NCI-H146 treated with DMSO at 0.1 percent for 48 hours (cell line): ENCODE data around the gene CWF19L2.

Experiments
- DNase-seq: peaks from one replicate; lab custom pipeline; 2025; ENCODE audit not compliant: unreplicated experiment; lab: John Stamatoyannopoulos, UW

CWF19L2 gene

DNA sequence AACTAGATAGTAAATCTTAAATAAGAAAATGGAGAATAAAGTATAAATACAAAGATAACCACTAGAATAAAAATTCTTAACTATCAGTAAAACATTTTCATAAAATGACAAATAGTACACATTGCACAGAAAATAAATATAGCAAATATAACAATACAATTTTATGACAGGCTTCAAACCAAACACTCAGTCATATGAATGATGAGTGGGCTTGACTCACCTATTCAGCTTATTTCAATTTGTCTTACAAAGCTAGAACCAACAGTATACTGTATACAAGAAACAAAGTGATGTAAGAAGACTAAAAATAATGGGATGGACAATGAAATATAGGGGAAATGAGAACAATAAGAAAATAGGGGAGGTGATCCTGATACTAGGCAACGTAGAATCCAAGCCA lies 141.2 kb downstream of the CWF19L2 start:
- DNase-seq = no peak

DNA sequence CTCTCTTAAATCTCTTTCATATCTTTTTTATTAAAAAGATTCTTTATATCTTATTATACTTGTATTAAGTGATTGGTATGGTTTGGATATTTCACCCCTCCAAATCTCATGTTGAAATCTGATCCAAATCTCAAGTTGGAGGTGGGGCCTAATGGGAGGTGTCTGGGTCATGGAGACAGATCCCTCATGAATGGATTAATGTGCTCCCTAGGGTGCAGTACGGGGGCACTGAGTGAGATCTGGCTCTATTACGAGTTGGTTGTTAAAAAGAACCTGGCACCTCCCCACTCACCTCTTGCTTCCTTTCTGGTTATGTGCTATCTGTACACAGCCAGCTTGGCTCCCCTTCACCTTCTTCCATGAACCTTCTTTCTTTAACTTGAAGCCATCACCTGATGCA lies 149.6 kb downstream of the CWF19L2 start:
- DNase-seq = no peak

DNA sequence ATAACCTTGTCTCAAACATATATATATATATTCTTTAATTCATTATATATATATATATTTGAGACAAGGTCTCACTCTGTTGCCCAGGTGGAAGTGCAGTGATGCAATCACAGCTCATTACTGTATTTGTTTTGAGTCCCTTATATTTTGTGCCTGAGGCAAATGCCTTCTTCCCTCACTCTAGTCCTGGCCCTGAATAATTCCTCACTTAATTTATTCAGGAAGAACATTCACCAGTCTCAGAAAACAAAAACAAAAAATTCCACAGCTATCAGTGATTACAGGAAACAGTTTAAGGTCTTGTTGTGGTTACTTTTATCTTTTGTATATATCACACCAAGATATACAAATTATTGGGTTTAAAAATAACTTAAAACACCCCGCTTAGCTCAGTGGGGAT lies 155.7 kb downstream of the CWF19L2 start:
- peak; percentile 34 for DNase-seq

DNA sequence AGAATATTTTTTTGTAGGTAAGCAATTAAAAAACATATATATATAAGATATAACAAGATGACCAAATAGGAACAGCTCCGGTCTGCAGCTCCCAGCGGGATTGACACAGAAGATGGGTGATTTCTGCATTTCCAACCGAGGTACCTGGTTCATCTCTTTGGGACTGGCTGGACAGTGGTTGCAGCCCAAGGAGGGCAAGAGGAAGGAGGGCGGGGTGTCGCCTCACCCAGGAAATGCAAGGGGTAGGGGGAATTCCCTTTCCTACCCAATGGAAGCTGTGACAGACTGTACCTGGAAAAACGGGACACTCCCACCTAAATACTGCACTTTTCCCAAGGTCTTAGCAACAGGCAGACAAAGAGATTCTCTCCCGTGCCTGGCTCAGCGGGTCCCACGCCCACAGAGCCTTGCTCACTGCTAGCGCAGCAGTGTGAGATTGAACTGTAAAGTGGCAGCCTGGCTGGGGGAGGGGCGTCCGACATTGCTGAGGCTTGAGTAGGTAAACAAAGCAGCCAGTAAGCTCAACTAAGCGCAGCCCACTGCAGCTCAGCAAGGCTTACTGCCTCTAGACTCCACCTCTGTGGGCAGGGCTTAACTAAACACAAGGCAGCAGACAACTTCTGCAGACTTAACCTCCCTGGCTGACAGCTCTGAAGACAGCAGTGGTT lies 163.8 kb downstream of the CWF19L2 start:
- DNase-seq = no peak

DNA sequence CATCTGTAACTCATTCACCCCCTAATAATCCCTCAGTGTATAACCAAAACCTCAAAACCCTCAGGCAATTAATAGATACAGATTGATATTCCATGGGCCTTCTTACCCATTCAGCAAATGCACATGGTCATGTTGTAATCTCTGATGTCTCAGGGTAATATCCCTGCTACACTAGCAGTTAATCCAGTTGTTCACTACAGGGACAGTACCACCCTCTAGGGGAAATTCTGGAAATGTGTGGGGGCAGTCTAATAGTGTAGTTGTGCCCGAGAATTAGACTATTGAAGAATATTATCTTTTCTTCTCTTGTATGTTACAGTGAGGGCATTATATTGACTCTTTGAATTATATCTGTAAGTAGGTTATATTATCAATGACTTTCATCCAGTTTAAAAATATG lies 175.4 kb downstream of the CWF19L2 start:
- DNase-seq = no peak
